ENCODE results near the gene SLC22A31. TPM values are rescaled to one million over a fixed set of nuclear protein-coding genes. Genes with fewer than 3 reads are reported as not detected.

Gene SLC22A31
- total RNA-seq, 1 donor = not detected

DNA sequence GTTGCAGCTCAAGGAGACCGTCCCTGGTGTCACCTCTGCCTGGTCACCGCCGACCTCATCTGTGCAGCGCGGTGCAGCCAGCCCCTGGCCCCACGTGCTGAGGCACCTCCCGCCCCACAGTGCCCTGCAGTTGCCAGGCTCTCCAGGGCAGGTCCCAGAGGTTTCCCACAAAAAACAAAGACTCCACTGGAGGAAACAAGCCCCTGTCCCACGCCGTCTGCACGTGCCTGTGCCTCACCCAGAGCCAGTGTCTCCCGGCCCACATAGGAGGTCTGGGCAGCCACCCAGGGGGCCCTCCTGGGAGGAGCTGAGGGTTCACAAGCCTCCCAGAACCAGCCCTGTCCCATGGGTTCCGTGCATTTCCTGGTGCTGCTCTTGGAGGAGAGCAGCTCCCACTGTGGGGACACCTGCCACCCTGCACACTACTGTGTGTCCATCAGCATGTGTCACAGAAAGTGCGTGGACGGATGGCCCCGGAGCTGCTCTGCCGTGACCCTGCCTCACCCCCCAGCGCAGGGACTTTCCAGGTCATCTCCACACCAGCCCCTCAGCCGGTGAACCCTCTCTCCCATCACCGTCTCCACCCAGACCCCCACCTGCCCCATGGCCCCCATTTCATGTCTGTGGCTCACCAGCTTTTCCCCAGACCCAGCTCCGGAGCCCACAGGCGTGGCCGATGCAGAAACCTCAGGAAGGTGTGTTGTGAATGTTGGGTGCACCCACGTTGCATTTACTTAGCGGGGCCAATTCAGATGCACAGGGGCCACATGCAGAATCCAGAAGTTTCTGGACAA lies 45.8 kb downstream of the SLC22A31 start:
- no peak for DNase-seq (ENCODE audit: low read depth in 2 of 3, low spot score in 2 of 3)

DNA sequence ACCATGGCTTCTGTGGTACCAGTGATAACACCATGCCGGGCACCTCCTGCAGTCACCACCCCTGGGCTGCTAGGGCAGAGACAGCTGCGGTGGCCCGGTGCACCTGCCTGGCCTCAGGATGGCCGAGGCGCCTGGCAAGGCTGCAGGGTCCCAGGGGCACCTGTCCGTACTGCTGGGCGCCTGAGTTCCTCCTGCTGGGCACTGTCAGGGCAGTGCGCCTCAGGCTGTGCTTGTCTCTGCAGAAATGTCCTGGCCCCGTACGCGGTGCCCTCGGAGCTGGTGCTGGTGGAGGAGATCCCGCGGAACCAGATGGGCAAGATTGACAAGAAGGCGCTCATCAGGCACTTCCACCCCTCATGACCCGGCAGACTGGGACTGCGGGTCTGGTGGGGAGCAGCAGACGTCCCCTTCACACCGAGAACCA lies 46.5 kb downstream of the SLC22A31 start:
- DNase-seq (ENCODE audit: low read depth in 2 of 3, low spot score in 2 of 3) = no peak

DNA sequence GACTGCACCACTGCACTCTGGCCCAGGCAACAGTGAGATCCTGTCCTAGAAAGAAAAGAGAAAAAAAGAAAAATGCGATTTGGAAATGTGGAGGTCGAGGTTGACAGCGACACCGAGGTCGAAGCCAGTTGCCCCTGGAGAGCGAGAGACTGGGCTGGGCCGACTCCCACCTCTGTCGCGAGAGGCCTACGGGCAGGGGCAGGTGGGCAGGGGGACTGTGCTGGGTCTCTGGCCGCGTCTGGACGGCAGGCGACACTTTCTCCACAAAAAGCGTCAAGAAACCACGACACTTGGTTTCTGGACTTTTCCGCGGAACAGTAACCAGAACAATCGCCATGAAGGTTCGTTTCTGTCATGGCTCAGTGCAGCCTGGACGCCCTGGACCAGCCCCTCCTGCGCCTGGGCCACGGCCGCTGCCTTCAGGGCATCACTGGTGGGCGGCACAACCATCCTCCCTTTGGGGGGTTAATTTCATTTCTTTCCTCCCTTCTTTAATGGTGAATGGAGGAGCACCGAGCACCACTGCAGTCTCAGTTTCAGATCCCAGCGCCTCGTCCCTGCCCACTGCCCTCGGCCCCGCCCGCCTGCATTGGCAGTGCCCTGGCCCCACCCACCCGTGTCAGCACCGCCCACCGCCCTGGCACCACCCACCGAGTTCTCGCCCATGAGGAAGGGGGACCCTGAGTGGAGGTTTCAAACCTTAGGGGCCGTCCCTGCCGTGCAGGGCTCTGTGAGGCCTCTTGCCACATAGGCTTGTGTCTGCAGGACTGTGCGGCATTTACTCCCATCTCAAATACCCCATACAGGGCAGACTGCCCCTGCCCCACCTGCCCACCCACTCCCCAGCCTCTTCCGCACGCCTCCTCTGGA lies 47.3 kb downstream of the SLC22A31 start:
- DNase-seq (ENCODE audit: low read depth in 2 of 3, low spot score in 2 of 3) = no peak

DNA sequence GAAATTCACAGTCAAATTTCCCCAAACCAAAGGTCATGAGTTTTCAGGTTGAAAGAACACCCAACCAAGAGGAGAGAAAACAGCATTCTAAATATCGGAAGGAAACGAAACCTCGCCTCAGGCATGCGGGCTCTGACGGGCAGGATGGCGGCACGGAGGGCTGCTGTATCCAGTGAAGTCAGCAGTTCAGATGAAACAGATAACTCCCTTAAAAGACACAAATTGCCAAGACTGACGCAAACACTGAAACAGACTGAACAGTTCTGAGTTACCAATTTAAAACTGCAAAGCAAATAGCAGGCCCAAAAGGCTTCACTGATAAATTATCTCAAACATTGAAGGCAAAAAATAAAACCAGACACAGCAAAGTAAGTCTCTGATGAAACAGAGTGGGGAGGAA lies 49.4 kb downstream of the SLC22A31 start:
- DNase-seq (ENCODE audit: low read depth in 2 of 3, low spot score in 2 of 3) = no peak

DNA sequence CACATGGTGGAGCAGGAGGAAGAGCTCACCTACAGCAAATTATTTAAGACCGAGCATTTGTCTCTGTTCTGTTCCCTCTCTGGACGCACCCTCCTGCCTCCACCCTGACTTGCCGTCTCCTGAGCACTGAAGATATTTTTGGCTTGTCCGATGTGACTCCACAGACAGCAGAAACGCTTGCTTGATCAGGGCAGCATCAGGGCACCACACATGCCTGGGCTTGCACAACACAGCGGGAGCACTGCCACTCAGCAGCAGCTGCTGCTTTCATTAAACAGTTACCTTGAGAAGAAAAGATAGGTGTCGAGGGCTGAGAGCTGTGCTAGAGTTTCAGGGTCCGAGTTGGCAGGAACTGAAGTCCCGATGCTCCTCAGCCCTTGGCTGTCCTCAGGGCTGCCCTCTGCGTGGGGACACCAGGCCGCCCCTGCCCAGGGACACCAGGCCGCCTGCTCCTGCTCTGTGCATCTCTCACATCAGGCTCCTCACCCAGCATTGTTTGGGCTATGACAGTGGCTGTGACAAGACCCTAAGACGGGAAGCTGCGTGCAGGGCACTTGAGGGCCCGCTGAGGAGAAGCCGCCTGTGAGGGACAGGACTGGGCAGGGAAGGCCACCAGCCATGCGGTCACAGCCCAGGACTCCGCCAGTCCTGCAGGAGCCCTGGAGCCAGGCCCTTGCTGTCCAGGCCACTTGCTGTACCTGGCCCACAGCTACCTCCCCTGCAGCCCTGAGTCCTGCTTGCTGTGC lies 50.1 kb downstream of the SLC22A31 start:
- no peak for DNase-seq (ENCODE audit: low read depth in 2 of 3, low spot score in 2 of 3)

DNA sequence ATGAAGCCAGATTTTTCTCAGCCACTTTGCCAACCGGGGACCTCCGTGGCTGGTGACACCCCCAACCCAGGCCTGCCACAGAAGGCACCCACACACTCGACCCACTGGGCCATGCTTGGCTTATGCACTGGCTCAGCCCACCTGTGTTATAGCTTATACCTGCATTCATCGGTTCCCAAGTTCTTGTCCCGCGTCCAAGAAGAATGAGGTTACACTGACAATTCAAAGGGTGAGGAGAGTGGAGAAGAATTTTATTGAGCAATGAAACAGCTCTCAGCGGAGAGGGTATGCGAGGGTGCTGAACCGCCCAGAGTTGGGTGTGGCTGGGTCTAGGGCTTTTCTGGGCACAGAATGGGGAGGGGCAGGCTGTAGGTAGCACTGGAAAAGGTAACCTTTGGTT lies 51.0 kb downstream of the SLC22A31 start:
- no peak for DNase-seq (ENCODE audit: low read depth in 2 of 3, low spot score in 2 of 3)

DNA sequence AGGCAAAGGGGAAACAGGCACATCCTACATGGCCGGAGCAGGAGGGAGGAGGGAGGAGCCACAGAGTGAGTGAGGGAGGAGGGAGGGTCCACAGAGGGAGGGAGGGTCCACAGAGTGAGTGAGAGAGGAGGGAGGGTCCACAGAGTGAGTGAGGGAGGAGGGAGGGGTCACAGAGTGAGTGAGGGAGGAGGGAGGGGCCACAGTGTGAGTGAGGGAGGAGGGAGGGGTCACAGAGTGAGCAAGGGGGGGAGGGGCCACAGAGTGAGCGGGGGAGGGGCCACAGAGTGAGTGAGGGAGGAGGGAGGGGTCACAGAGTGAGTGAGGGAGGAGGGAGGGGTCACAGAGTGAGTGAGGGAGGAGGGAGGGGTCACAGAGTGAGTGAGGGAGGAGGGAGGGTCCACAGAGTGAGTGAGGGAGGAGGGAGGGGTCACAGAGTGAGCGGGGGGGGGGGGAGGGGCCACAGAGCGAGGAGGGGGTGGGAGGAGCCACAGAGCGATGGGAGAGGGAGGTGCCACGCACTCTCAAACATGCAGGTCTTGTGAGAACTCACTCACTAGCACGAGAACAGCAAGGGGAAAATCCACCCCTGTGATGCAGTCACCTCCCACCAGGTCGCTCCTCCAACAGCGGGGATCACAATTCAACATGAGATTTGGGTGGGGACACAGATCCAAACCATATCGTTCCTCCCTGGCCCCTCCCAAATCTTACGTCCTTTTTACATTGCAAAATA lies 53.1 kb downstream of the SLC22A31 start:
- DNase-seq (ENCODE audit: low read depth in 2 of 3, low spot score in 2 of 3) = no peak

DNA sequence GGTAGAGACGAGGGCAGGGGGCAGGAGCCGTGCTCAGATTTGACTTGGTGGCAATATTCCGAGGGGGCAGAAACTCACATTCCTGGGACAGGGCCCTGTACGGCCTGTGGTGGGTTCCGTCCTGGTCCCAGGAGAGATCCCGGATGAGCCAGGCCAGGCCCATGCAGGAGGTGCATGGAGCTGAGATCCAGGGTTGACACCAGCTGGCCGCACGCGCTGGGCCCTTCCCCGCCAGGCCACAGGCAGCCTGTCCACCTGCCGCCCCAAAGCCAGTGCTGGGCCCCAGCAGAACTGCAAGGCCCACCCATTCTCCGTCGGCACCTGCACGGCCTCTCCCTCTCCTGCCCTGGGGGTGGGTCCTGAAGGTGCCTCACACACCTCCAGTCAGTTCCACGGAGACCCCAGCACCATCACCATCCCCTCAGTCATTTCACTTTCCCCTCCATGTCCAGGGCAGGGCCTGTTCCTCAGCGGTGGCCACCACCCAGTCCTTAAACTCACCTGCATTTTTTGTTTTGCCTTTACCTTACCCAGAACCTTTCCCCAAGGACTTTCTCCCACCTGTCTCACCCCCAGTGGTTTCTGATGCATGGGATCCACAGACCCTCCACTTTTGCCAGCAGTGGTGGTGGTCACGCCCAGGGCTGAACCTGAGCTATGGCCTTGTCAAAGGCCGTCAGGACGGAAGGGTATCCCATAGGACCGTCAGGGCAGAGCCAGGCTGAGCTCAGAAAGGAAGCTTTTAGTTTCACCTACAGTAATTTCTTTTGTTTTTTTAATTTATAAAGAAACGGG lies 53.9 kb downstream of the SLC22A31 start:
- no peak for DNase-seq (ENCODE audit: low read depth in 2 of 3, low spot score in 2 of 3)

Other genes starting within 250 kb of the SLC22A31 start
- gene CBFA2T3, start 223.3 kb downstream of the SLC22A31 start, total RNA-seq = 32.0 TPM
- 46.6 TPM for gene ACSF3, start 106.7 kb downstream of the SLC22A31 start, total RNA-seq
- gene CDH15, start 28.8 kb downstream of the SLC22A31 start, total RNA-seq = not detected
- gene ZNF778, start 17.2 kb upstream of the SLC22A31 start, total RNA-seq = 8.1 TPM

All from hematopoietic multipotent progenitor cell (in vitro differentiated cells).